ENCODE data around the gene MAGOH.
A peak's percentile ranks its signal among the peaks of the same experiment; 100 is the strongest.
"Not testable (repeated sequence)": the region's sequence is repeated elsewhere in the genome, so short reads cannot be mapped to it uniquely, and the experiment has no call there.

The MAGOH gene

DNA sequence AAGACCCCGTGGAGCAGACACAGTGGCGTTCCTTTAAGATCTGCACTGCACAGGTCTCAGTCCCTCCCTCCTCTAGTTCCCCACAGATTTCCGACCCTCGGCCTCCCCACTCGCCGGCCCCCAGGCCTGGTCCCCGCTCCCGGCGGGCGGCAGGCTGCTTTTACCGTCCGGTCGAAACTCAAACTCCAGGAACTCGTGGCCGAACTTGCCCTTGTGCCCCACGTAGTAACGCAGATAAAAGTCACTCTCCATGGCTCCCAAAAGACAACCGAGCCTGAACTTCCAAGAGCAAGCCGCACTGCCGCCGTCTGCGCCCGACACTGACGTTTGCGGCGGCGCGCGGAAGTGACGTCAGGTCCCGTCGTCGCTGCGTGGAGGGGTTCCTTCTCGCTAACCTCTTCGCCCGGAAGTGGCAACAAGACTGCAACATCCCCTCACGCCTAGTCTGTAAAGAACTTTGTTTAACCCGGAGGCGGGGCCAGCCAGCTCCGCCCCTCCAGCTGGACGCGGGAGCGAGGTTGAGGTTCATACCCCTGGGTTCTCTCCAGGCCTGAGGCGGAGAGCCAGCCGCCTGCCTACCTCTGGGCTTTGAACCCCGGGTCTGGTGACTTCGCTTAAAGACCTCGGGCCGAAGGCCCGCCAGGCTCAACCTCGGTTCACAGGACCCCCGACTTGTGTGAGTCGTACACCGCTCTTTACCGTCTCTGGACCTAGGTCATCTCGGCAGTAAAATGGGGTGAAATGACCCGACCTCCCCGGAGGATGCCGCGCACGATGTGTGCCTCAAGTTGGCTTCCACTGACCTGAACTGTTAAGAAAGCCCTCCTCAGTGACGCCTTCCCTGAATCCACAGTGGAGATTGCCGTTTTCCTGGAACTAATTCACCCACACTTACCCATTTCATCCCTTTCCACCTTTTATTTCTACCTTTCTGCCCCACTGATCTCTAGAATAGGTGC, at the start of gene MAGOH:
Gene MAGOH (minus strand): TSS at position 322 of the 959 bp plus-strand sequence. CDS start 70 bp downstream, at position 252.
- peak; percentile 90 for DNase-seq (ENCODE audit: low read depth)

- no peak for DNase-seq (ENCODE audit: low read depth)
Measured at GRCh38 chr1:53286955-53287354, 48.6 kb upstream of the MAGOH start.

GRCh38 chr1:53285969-53286760, 47.8 kb upstream of the MAGOH start:
- no peak for DNase-seq (ENCODE audit: low read depth)

- DNase-seq (ENCODE audit: low read depth), result no peak
Measured at GRCh38 chr1:53285546-53285945, 47.2 kb upstream of the MAGOH start.

- no peak for DNase-seq (ENCODE audit: low read depth)
Measured at GRCh38 chr1:53284224-53285020, 46.1 kb upstream of the MAGOH start.

DNA sequence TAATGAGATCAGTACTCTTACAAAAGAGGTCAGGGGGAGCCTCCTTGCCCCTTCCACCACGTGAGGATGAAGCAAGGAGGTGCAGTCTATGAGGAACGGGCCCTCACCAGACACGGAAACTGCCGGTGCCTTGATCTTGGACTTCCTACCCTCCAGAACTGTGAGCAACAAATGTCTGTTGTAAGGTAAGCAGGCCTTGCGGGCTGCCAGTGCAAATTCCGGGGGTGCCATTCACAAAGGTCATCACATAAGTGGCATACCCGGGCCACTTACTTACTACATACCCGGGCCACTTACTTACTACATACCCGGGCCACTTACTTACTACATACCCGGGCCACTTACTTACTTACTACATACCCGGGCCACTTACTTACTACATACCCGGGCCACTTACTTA, 44.8 kb upstream of the MAGOH start:
- DNase-seq (ENCODE audit: low read depth), result not testable (repeated sequence)

- DNase-seq (ENCODE audit: low read depth), result no peak
Measured at GRCh38 chr1:53281133-53281532, 42.8 kb upstream of the MAGOH start.

DNA sequence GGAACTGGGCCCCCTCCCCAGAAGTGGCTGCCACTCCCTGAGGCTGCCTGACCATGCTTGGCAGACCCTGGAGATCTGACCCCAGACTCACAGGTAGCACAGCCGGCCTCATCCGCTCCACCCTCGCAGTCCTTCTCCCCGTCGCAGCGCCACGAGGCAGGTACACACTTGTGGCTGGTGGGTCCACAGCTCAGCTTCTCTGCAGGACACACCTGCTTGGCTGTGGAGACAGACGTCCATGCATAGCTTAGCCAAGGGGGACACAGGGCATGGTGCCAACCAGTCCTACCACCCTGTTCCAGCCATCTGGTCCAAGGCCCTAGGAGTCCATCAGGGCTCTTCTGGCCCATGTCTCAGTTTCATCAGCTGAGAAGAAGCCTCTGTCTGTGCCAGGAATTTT, 42.2 kb upstream of the MAGOH start:
- DNase-seq (ENCODE audit: low read depth), result no peak

DNA sequence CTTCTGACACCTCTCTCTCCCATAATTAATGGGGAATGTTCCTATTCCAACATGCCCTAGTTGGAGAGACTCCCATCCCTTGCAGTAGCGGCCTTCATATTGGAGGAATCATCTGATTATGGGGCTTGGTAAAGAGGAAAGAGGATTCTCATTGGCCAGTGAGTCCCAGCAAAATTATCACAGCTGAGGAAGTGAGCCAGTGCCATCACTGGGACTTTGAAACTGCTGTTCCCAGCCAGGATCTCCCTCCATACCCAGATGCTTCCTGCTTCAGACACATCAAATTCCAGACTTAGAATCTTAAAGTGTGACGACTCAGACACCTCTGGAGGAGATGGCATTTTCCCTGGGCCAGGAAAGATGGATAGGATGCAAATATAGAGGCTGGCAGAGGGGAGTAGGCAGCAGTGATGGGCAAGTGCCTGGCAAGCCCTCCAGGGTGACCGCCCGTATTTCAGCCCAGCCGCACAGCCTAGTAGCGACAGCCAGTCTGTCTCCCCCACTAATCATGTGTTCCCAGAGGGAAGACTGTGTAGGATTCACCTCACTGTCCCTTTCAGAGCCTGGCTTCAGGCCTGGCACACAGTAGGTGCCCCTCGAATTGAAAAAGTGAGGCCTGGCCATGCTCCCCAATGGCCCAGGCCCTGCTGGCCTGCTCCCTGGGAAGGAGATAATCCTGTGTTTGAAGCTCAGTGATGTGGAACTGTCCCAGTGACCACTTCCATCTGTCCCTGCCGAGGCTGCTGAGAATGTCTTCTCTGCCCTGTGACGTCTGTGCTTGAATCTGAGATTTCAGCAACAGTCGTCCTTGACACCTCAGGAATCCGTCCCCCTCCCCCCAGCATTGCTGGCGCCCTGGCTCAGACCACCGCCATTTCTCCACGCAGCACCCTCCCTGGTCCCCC, 41.2 kb upstream of the MAGOH start:
- DNase-seq (ENCODE audit: low read depth), result no peak

GRCh38 chr1:53278298-53278725, 40.0 kb upstream of the MAGOH start:
- peak; percentile 48 for DNase-seq (ENCODE audit: low read depth)

DNA sequence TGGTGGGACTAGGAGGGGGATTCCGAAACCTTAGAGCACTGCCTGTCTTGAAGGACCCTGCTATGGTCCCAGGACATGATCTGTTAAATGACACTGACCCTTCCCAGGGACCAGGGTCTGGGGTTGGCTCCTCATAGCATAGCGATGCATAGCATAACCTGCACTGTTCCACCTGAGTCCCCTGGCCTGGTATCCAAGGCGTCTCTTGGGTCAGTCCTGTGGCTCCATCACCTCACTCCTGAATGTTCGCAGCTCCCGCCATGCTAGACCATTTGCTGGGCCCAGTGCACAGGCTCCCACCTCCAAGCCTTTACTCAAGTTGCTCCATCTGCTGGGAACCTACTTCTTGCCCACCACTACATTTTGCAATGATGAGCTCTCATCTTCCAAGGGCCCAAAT, 39.0 kb upstream of the MAGOH start:
- no peak for DNase-seq (ENCODE audit: low read depth)

DNA sequence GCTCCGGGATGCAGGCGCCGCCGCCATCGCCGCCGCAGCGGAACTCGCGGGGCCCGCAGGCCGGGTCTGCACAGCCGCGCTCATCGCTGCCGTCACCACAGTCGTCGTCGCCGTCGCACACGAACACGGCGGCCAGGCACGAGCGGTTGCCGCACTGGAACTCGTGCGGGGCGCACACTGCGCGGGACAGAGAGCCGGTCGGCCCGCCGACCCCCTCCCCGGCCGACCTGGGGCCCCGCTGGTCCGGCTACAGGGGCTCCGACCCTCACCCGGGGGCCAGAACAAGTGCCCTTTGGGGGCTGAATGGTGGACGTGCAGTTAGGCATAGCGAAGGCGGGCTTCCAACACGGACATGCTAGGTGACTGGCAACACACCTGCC, 38.6 kb upstream of the MAGOH start:
- no peak for DNase-seq (ENCODE audit: low read depth)

DNA sequence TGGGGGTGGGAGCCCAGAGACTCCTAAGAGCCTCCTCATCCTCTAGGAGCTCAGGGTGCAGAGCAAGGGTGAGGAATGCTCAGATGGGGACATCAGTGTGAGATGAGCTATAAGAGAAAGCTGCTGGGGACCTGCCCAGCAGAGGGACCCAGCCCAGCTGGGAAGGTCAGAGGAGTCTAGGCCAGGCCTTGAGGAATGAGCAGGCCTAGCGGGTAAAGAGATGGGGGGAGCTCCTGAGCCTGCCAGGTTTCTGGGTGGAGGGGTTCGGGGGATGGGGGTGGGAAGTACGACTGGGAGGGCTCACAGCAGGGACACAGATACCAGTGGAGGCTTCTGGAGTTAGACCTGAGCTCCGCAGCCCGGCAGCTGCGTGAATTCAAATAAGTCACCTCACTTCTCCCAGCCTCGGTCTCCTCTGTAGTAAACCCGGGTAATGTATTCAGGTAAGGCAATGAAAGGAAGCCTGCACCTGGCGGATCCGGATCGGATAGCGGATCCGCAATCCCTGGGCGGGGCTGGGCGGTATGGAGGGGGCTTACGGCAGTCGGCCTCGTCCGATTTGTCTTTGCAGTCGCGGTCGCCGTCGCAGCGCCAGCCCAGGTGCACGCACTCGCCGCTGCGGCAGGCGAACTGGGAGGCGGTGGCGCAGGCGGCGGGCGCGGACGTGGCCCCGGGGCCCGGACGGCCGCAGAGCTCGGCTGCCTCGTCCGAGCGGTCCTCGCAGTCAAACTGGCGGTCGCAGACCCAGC, 38.0 kb upstream of the MAGOH start:
- no peak for DNase-seq (ENCODE audit: low read depth)

GRCh38 chr1:53275566-53275965, 37.2 kb upstream of the MAGOH start:
- no peak for DNase-seq (ENCODE audit: low read depth)

- DNase-seq (ENCODE audit: low read depth), result no peak
Measured at GRCh38 chr1:53274541-53275185, 36.3 kb upstream of the MAGOH start.

- DNase-seq (ENCODE audit: low read depth), result no peak
Measured at GRCh38 chr1:53274026-53274425, 35.7 kb upstream of the MAGOH start.

DNA sequence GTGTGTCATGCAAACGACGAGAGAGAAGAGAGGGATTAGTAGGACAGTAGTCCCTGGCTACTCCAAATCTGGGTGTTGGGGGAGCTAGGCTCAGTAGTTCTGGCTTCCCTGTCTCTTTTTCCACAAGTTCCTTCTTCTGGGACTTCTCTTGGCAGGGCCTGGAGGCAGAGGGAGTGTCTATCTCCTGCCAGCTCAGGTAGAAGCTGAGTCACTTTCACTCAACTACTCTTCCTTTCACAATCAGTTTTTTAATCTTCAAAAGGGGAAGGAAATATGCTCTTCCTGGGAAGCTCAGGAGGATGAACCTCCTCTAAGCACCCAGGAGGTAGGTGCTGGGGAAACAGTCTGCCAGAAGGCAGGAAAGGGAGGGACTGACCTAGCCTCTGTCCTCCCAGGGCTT, 35.2 kb upstream of the MAGOH start:
- DNase-seq (ENCODE audit: low read depth), result no peak

DNA sequence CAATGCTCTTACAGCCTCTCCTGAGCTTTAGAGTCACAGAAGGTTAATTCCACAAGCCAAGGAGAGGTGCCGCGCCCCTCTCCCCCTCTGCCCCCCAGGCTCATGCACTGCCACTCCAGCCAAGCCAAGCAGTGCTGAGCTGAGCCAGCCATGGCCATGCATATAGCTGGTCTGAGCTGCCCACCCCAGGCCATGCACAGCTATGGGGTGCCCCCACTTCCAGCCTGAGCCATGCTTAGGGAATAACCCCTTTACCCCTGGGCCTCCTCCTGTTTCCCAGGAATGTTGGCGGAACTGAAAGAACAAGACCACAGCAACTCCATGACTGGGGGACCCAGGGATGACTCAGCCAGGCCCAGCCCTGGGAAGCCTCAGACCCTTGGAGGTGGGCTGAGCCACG, 34.0 kb upstream of the MAGOH start:
- no peak for DNase-seq (ENCODE audit: low read depth)

- DNase-seq (ENCODE audit: low read depth), result no peak
Measured at GRCh38 chr1:53271446-53272090, 33.2 kb upstream of the MAGOH start.
